ENCODE results near the gene EXOC3L4.

Gene EXOC3L4

GRCh38 chr14:103093856-103094405 is 594 bp upstream of the EXOC3L4 start:
- DNase-seq = no peak

- no peak for DNase-seq
Observed at GRCh38 chr14:103095210-103095778, 769 bp downstream of the EXOC3L4 start.

GRCh38 chr14:103096387-103096786 is 1.9 kb downstream of the EXOC3L4 start:
- DNase-seq = no peak

- no peak for DNase-seq
Observed at GRCh38 chr14:103097244-103097993, 2.9 kb downstream of the EXOC3L4 start.

GRCh38 chr14:103097994-103098957 is 3.8 kb downstream of the EXOC3L4 start:
- DNase-seq = no peak

GRCh38 chr14:103099081-103099732 is 4.7 kb downstream of the EXOC3L4 start:
- peak; percentile 77 for DNase-seq

GRCh38 chr14:103099733-103100280 is 5.3 kb downstream of the EXOC3L4 start:
- DNase-seq = no peak

GRCh38 chr14:103100281-103101121 is 6.0 kb downstream of the EXOC3L4 start:
- no peak for DNase-seq

GRCh38 chr14:103101257-103101962 is 6.9 kb downstream of the EXOC3L4 start:
- no peak for DNase-seq

GRCh38 chr14:103101963-103102688 is 7.6 kb downstream of the EXOC3L4 start:
- no peak for DNase-seq

- no peak for DNase-seq
Observed at GRCh38 chr14:103102689-103103260, 8.2 kb downstream of the EXOC3L4 start.

GRCh38 chr14:103103461-103104388 is 9.2 kb downstream of the EXOC3L4 start:
- DNase-seq = peak; percentile 56

GRCh38 chr14:103104389-103104653 is 9.8 kb downstream of the EXOC3L4 start:
- no peak for DNase-seq

- DNase-seq = peak; percentile 65
Observed at GRCh38 chr14:103104654-103105452, 10.3 kb downstream of the EXOC3L4 start.

GRCh38 chr14:103105580-103106150 is 11.1 kb downstream of the EXOC3L4 start:
- DNase-seq = peak; percentile 44

- DNase-seq = no peak
Observed at GRCh38 chr14:103107455-103107854, 12.9 kb downstream of the EXOC3L4 start.
